NCI-H2227 treated with DMSO at 0.1 percent for 48 hours (cell line): Measurements from ENCODE around the gene EVI5L.
A peak's percentile ranks its signal among the peaks of the same experiment; 100 is the strongest.
"Not testable (repeated sequence)": the region's sequence is repeated elsewhere in the genome, so short reads cannot be mapped to it uniquely, and the experiment has no call there.

Experiments used
- DNase-seq: peaks from one replicate; lab custom pipeline; 2025; lab: John Stamatoyannopoulos, UW

The EVI5L gene

GRCh38 chr19:7829561-7830271 is at the start of gene EVI5L:
TSS of gene EVI5L (plus strand) at chr19:7830218. CDS start at chr19:7846543, 16,325 bp downstream.
- peak; percentile 100 for DNase-seq

- no peak for DNase-seq
These were observed 48.9 kb upstream of the EVI5L start for GRCh38 chr19:7781157-7781556.

DNA sequence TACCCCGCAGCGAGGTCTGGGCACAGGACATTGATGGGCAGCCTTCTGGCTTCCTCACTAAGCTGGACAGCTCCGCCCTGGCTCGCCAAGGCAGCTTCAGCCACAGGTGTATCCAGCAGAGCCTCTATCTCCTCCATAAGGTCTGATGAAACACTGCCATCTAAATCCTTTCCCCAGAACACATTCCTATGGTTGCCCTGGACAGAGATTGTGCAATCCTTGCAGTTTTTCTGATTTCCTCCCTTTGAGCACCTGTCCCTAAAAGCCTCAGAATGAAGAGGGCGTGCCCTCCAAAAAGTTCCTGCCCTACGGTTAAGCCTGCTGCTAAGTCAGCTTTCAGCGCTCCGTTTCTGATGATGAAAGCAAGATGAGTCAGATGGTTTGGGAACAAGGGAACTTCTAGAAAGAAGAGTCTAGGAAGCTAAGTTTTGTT is 46.0 kb upstream of the EVI5L start:
- no peak for DNase-seq

- DNase-seq: no peak
These were observed 45.2 kb upstream of the EVI5L start for GRCh38 chr19:7784856-7785255.

DNA sequence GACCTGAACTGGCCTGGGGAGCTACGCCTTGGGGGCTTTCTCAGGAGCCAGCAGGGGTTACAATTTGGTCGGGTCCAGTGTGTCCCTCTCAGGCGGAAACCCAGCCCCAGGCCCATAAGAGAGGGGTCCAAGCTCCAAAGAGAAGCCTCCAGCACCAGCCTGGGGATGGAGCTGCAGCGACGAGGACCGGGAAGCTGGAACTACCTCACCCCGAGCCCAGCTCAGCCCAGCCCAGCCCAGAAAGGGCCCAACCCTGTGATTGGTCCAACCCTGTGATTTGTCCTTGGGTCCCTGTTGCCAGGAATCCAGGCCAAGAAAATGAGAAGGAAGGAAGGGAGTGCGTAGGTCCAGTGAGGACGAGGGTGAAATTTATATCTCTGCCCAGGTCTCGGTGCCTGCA is 42.9 kb upstream of the EVI5L start:
- DNase-seq: no peak

DNA sequence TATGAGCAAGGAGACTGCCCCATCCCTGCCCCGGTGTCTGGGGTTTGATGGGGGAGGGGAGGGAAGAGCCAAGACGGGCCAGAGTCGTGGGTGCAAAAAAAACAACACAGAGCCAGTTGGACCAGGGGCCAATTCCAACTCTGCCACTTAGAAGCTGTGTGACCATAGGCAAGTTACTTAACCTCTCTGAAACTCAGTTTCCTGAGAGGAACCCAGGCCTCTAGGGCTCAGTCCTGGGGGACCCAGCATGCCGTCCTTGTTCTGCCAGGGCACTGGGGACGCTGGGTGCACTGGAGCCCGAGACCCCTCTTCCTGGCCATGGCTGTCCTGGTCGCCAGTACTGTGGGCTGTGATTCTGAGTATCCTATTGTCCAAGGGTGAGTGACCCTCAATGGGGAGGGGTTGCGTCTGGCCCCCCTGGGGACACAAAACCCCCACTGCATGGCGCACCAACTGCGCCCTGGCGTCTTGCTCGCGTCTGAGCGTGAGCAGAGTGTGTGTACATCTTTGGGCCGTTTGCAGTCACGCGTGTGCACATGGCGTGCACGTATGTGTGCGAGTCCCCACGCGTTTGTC is 42.3 kb upstream of the EVI5L start:
- DNase-seq: no peak

- DNase-seq: no peak
These were observed 41.7 kb upstream of the EVI5L start for GRCh38 chr19:7788178-7788932.

DNA sequence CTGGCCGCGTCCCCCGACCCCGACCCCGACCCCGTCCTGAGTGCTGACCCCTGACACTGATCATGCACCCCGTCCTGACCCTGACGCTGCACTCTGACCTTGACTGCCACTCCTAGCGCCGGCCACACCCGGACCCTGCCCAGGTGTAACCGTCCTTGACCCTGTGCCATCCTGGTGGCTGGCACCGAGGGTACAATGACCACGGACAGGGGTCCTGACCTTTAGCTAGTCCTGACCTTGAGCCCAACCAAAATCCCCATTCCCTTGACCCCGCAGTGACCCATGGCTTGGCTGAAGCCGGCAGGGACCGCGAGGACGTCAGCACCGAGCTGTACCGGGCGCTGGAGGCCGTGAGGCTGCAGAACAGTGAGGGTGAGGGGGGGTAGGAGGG is 41.1 kb upstream of the EVI5L start:
- no peak for DNase-seq

DNA sequence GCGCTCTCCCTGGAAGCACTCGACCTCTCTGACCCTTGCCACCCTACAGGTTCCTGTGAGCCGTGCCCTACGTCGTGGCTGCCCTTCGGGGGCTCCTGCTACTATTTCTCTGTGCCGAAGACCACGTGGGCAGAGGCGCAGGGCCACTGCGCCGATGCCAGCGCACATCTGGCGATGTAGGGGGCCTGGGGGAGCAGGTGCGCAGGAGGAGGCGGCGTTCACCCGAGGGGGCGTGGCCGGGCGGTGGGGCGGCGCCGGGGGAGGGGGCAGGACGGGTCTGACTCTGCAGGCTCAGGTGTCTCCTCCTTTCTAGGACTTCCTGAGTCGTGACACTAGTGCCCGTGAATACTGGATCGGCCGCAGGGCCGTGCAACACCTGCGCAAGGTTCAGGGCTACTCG is 40.6 kb upstream of the EVI5L start:
- no peak for DNase-seq

DNA sequence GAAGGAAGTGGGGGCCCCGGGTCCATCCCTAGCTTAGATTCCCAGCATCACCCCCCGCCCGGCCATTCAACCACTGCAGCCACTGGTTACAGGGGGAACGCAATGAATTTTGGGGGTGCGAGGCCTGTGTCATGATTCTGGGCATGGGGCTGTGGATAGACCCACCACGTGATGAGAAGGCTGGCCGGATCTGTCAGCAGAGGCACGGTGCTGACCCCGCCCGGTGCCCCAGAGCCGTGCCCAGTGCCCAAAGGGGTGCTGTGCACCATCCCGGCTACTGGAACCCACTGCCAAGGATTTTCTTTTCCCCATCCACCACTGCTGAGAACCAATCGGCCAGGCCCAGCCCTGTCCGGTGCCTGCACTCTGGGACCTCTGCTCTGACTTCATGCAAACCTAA is 39.6 kb upstream of the EVI5L start:
- DNase-seq: no peak

GRCh38 chr19:7792281-7792680 is 37.7 kb upstream of the EVI5L start:
- DNase-seq: no peak

GRCh38 chr19:7792701-7793100 is 37.3 kb upstream of the EVI5L start:
- not testable (repeated sequence) for DNase-seq

GRCh38 chr19:7793493-7793892 is 36.5 kb upstream of the EVI5L start:
- no peak for DNase-seq

DNA sequence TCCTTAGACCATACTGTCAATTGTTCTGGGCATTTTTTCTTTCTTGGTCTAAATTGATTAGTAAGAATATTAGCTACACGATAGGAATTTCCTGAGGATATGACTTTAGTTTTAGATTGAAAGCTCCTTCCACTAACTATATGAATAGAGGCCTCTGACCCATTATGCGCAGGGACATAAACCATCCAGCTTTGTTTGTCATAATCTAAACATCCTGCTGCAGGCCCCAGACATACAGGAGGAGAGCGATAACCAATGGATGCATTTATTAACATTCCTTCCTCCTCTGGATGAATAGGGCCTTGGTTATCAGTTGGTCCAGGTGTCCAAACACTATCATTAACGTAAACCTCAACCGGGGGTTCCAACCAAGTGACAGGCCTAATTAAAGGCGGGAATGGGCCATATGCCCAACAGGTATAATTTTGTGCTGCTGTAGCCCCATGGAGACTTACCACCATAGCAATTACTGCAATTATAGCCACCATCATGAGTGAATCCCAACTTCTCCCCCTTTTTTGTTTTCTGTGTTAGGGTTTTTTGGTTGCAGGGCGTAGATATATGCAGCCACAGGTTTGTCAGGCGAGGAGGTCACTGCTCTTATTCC is 34.4 kb upstream of the EVI5L start:
- peak; percentile 84 for DNase-seq

- peak; percentile 70 for DNase-seq
These were observed 30.2 kb upstream of the EVI5L start for GRCh38 chr19:7799640-7800355.

DNA sequence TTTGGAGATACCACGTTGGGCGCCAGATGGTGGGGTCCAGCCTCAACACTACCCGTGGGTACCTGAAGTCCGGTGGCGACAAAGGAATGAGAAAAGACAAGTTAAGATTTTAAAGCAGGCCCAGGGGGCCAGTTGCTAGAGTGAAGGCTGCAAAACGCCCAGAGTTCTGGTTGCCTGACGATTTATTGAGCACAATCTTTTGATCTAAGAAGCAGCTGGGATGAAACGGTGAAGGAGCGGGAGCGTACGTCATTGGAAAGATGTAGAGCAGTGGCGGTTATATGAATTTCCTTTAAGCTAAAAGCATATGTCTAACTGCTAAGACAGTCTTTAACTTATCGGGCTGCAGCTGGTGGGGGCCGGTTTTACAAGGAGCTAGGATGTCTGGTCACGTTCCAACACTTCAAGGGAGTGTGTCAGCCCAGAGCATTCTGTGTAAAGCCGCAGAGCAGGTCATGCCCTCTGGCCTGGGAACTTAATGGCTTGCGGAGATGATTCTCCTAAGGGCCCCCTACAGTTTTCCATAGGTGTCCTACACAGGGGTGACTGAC is 28.9 kb upstream of the EVI5L start:
- DNase-seq: no peak

- DNase-seq: no peak
These were observed 23.8 kb upstream of the EVI5L start for GRCh38 chr19:7806234-7806633.

GRCh38 chr19:7806876-7807275 is 23.1 kb upstream of the EVI5L start:
- DNase-seq: no peak

DNA sequence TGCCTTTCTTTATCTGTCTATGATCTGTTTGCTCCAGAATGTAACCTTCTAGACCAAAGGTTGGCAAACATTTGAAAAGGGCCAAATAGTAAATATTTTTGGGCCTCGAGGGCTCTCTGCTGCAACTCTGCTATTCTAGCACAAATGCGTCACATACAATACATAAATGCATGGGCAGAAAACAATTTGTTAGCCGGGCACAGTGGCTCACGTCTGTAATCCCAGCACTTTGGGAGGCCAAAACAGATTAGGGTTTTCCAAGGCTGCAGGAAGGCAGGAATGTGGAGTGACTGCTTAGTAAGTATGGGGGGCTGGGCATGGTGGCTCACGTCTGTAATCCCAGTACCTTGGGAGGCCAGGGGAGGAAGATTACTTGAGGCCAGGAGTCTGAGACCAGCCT is 21.9 kb upstream of the EVI5L start:
- no peak for DNase-seq

DNA sequence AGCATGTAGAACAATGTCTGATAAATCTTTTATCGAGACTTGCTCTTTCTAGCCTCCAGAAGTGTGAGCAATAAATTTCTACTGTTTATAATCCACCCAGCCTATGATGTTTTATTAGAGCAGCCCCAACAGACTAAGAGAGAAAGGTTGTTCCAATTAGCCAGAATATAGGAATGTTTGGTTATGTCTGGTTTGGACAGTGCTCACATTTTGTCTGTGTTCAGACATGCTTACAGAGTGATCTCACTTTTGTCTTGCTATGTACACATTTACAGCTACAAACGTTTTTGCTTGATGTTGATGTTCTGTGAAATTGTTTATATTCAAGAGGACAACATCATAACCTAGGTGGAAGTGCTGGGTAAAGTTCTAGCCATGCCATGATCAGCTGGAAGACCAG is 18.0 kb upstream of the EVI5L start:
- DNase-seq: no peak

GRCh38 chr19:7815325-7815724 is 14.7 kb upstream of the EVI5L start:
- no peak for DNase-seq

DNA sequence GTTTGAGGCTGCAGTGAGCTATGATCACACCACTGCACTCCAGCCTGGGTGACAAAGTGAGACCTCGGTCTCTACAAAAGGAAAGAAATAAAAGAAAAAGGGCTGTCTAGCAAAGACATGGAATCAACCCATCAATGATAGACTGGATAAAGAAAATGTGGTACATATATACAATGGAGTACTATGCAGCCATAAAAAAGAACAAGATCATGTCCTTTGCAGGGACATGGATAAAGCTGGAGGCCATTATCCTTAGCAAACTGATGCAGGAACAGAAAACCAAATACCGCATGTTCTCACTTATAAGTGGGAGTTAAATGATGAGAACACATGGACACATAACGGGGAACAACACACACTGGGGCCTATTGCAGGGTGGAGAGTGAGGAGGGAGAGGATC is 14.0 kb upstream of the EVI5L start:
- DNase-seq: not testable (repeated sequence)
